ENCODE data around the gene VWF. TPM values are rescaled to one million over a fixed set of nuclear protein-coding genes. Genes with fewer than 3 reads are reported as not detected.

VWF gene
- total RNA-seq, 2 experiments from 2014 or later = 0.11 to 0.13 TPM

- H3K27ac Mint-ChIP-seq = no peak overlapping the region
- POLR2A ChIA-PET = no interaction called here
- CTCF ChIA-PET = no interaction called here
- no peak for DNase-seq
- TF ChIP-seq, protein P1, sequence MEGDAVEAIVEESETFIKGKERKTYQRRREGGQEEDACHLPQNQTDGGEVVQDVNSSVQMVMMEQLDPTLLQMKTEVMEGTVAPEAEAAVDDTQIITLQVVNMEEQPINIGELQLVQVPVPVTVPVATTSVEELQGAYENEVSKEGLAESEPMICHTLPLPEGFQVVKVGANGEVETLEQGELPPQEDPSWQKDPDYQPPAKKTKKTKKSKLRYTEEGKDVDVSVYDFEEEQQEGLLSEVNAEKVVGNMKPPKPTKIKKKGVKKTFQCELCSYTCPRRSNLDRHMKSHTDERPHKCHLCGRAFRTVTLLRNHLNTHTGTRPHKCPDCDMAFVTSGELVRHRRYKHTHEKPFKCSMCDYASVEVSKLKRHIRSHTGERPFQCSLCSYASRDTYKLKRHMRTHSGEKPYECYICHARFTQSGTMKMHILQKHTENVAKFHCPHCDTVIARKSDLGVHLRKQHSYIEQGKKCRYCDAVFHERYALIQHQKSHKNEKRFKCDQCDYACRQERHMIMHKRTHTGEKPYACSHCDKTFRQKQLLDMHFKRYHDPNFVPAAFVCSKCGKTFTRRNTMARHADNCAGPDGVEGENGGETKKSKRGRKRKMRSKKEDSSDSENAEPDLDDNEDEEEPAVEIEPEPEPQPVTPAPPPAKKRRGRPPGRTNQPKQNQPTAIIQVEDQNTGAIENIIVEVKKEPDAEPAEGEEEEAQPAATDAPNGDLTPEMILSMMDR (IDR thresholded peaks at IDR 0.05) = no peak
- H3K27me3 Mint-ChIP-seq = peaks cover 54% of the 10 kb centered on the region
- no peaks in the 10 kb centered on the region for H3K36me3 Mint-ChIP-seq (ENCODE audit: low read depth)
- intact Hi-C loops (cut with micrococcal nuclease) = no loop called here
- H3K4me1 Mint-ChIP-seq (ENCODE audit: low read depth) = peaks cover 2% of the 10 kb centered on the region
- ATAC-seq = no peak
- H3K9me3 Mint-ChIP-seq = no peaks in the 10 kb centered on the region
- H3K4me3 Mint-ChIP-seq = no peak overlapping the region
Observed at GRCh38 chr12:5946388-5946787, 178.1 kb downstream of the VWF start.

GRCh38 chr12:5945071-5946008, 179.1 kb downstream of the VWF start, which contains the start of gene ANO2:
Gene ANO2, minus strand, starts transcription at chr12:5945259. Its CDS starts 42 bp downstream, at chr12:5945217.
- ATAC-seq (no peak), DNase-seq (no peak)
- Mint-ChIP-seq H3K27me3 (peaks cover 57% of the 10 kb centered on the region), H3K27ac (no peak within 1 kb of the TSS), H3K36me3 (ENCODE audit: low read depth) (no peaks in the 10 kb centered on the region), H3K4me1 (ENCODE audit: low read depth) (peaks cover 2% of the 10 kb centered on the region), H3K4me3 (no peak within 1 kb of the TSS), H3K9me3 (no peaks in the 10 kb centered on the region)
- POLR2A ChIA-PET = interaction anchor here (0.5 kb wide), 1 partner anchor 815 kb away, joined by 3 read pairs; no protein-coding TSS in a partner anchor
- CTCF ChIA-PET = no interaction called here
- TF ChIP-seq, protein P1 (IDR thresholded peaks at IDR 0.05) = no peak
- intact Hi-C loops (cut with micrococcal nuclease) = no loop called here

- no peak for DNase-seq
- ChIA-PET CTCF (no interaction called here), POLR2A (no interaction called here)
- no peak for ATAC-seq
- Mint-ChIP-seq H3K4me3 (no peak overlapping the region), H3K9me3 (no peaks in the 10 kb centered on the region), H3K27me3 (peaks cover 56% of the 10 kb centered on the region), H3K27ac (no peak overlapping the region), H3K4me1 (ENCODE audit: low read depth) (peaks cover 2% of the 10 kb centered on the region), H3K36me3 (ENCODE audit: low read depth) (no peaks in the 10 kb centered on the region)
- TF ChIP-seq, protein P1 (IDR thresholded peaks at IDR 0.05) = no peak
- intact Hi-C loops (cut with micrococcal nuclease) = no loop called here
Observed at GRCh38 chr12:5944688-5945070, 179.8 kb downstream of the VWF start.

DNA sequence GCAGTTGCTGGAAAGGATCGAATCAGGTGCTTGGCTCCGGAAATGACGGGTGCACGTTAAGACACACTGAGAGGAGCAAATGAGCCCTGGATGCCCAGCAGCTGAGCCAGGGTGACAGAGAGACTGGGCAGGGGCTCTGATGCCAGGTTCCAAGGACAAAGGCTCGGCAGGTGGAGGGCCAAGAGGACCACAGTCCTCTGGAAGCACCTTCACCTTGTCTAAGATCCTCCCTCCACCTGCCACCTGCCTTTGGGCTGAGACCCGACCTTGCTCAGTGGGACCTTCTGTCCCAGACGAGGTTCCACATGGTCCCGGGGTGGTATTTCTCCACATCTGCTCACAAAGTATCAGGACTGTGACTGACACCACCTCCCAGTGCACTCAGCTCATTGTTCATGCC, 180.4 kb downstream of the VWF start:
- TF ChIP-seq, protein P1 (IDR thresholded peaks at IDR 0.05) = no peak
- DNase-seq = no peak
- POLR2A ChIA-PET = no interaction called here
- Mint-ChIP-seq H3K27ac (no peak overlapping the region), H3K36me3 (ENCODE audit: low read depth) (no peaks in the 10 kb centered on the region), H3K4me3 (no peak overlapping the region), H3K27me3 (peaks cover 59% of the 10 kb centered on the region), H3K4me1 (ENCODE audit: low read depth) (peaks cover 2% of the 10 kb centered on the region), H3K9me3 (no peaks in the 10 kb centered on the region)
- no peak for ATAC-seq
- CTCF ChIA-PET = no interaction called here
- intact Hi-C loops (cut with micrococcal nuclease) = no loop called here

DNA sequence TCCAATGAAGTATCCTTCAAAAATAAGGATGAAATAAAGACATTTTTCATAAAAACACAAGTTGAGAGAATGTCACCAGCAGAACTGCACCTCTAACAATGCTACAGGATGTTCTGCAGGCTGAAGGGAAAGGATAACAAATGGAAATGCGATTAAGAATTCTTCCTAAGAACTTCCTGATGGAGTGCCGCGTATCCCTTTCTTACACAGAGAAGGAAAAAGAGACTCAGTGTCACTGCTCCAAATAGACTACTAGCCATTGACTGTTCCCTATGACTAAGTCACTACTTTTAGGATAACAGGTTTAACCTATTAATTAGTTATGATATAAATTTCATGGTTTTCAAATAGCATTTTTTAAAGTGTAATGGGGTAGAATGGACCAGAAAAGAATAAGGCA, 182.6 kb downstream of the VWF start:
- H3K9me3 Mint-ChIP-seq = no peaks in the 10 kb centered on the region
- CTCF ChIA-PET = interaction anchor here (1.2 kb wide), 1 partner anchor 46 kb away, joined by 4 read pairs; no protein-coding TSS in a partner anchor
- no peak overlapping the region for H3K4me3 Mint-ChIP-seq
- ATAC-seq = no peak
- H3K36me3 Mint-ChIP-seq (ENCODE audit: low read depth) = no peaks in the 10 kb centered on the region
- DNase-seq = no peak
- POLR2A ChIA-PET = no interaction called here
- TF ChIP-seq, protein P1 (IDR thresholded peaks at IDR 0.05) = no peak
- no peak overlapping the region for H3K27ac Mint-ChIP-seq
- peaks cover 60% of the 10 kb centered on the region for H3K27me3 Mint-ChIP-seq
- intact Hi-C loops (cut with micrococcal nuclease) = no loop called here
- peaks cover 2% of the 10 kb centered on the region for H3K4me1 Mint-ChIP-seq (ENCODE audit: low read depth)
